ENCODE data around the gene ZNF462.

GRCh38 chr9:106934442-106935238 is 71.7 kb downstream of the ZNF462 start:
- TF ChIP-seq CTCF (IDR thresholded peaks at IDR 0.05), result no peak
- no peak for TF ChIP-seq POLR2A (IDR thresholded peaks at IDR 0.05)
